Fibroblast of peridontal ligament (primary cell): Measurements from ENCODE around the gene C11orf86.
A peak's percentile ranks its signal among the peaks of the same experiment; 100 is the strongest.
"Not testable (repeated sequence)": the region's sequence is repeated elsewhere in the genome, so short reads cannot be mapped to it uniquely, and the experiment has no call there.

Source experiments
- DNase-seq: peaks from one replicate; pipeline ENCODE4 v3.0.0-alpha.2; 2010; ENCODE audit errors: extremely low read depth

C11orf86 gene

GRCh38 chr11:66967670-66968425, 7.3 kb upstream of the C11orf86 start:
- peak; percentile 82 for DNase-seq

- DNase-seq = peak; percentile 99
Observed at GRCh38 chr11:66969584-66970225, 5.4 kb upstream of the C11orf86 start.

- DNase-seq = no peak
Observed at GRCh38 chr11:66970371-66970806, 4.7 kb upstream of the C11orf86 start.

- peak; percentile 100 for DNase-seq
Observed at GRCh38 chr11:66970807-66971442, 4.2 kb upstream of the C11orf86 start.

- DNase-seq = no peak
Observed at GRCh38 chr11:66971488-66971887, 3.6 kb upstream of the C11orf86 start.

- DNase-seq = no peak
Observed at GRCh38 chr11:66973956-66974580, 1.0 kb upstream of the C11orf86 start.

- DNase-seq = no peak
Observed at GRCh38 chr11:66975405-66976027, 412 bp downstream of the C11orf86 start.

- DNase-seq = no peak
Observed at GRCh38 chr11:66976028-66976467, 944 bp downstream of the C11orf86 start.

- DNase-seq = no peak
Observed at GRCh38 chr11:66976925-66977324, 1.8 kb downstream of the C11orf86 start.

- DNase-seq = no peak
Observed at GRCh38 chr11:66978229-66978628, 3.1 kb downstream of the C11orf86 start.

- no peak for DNase-seq
Observed at GRCh38 chr11:66978717-66979116, 3.6 kb downstream of the C11orf86 start.

- DNase-seq = peak; percentile 52
Observed at GRCh38 chr11:66979336-66979980, 4.4 kb downstream of the C11orf86 start.

GRCh38 chr11:66981976-66982578, 7.0 kb downstream of the C11orf86 start:
- DNase-seq = peak; percentile 82

GRCh38 chr11:66983275-66983924, 8.3 kb downstream of the C11orf86 start:
- DNase-seq = no peak

GRCh38 chr11:66985508-66986177, 10.5 kb downstream of the C11orf86 start:
- no peak for DNase-seq

GRCh38 chr11:66986178-66986545, 11.1 kb downstream of the C11orf86 start:
- no peak for DNase-seq

- DNase-seq = no peak
Observed at GRCh38 chr11:66987158-66987620, 12.1 kb downstream of the C11orf86 start.

- no peak for DNase-seq
Observed at GRCh38 chr11:66987924-66988637, 13.0 kb downstream of the C11orf86 start.

- DNase-seq = not testable (repeated sequence)
Observed at GRCh38 chr11:66988741-66989140, 13.6 kb downstream of the C11orf86 start.
